H1 (cell line): ENCODE results near the gene SLITRK3. TPM values are rescaled to one million over a fixed set of nuclear protein-coding genes. Genes with fewer than 3 reads are reported as not detected.

Experiments used
- CTCF ChIA-PET: fragments of 300-600 bp; sonication (Branson Sonifier 250); formaldehyde crosslinking; loops from one replicate; lab custom pipeline; 2021; ENCODE audit not compliant: partially characterized antibody; lab: Charles Lee
- POLR2A ChIA-PET: fragments of 300-600 bp; sonication (Branson Sonifier 250); formaldehyde crosslinking; loops from one replicate; lab custom pipeline; 2021; ENCODE audit warnings: inconsistent platforms; ENCODE audit not compliant: partially characterized antibody; lab: Charles Lee
- DNase-seq, 2 experiments: peaks; one replicate each; pipeline versions ENCODE4 v3.0.0 to v3.0.0-alpha.2; 2010 to 2022; ENCODE audit warnings: low spot score in 2 of 2, low read depth in 1 of 2, mixed read lengths in 1 of 2
- FAIRE-seq: peaks from 2 replicates; lab custom pipeline; 2011; peaks lifted over from hg19 to GRCh38; lab: Jason Lieb, UNC
- H2AFZ ChIP-seq: 2 replicates; pipeline ENCODE4 v1.8.1; 2012; ENCODE audit warnings: low read length, inconsistent platforms
- H2AK5ac ChIP-seq: 2 replicates; pipeline ENCODE4 v1.6.1; 2013; ENCODE audit warnings: low read depth, low read length
- H2BK120ac ChIP-seq: replicated peaks from 2 replicates; pipeline ENCODE3; 2013; ENCODE audit warnings: low read depth, low read length, inconsistent platforms
- H2BK12ac ChIP-seq: 2 replicates; pipeline ENCODE4 v1.6.1; 2013; ENCODE audit warnings: low read depth, low read length
- H2BK15ac ChIP-seq: 2 replicates; pipeline ENCODE4 v1.6.1; 2013; ENCODE audit warnings: low read length
- H2BK20ac ChIP-seq: 2 replicates; pipeline ENCODE4 v1.6.1; 2013; ENCODE audit warnings: low read length
- H2BK5ac ChIP-seq: 2 replicates; pipeline ENCODE4 v1.6.1; 2013; ENCODE audit warnings: low read depth, low read length
- H3K14ac ChIP-seq: 2 replicates; pipeline ENCODE4 v1.6.1; 2013; ENCODE audit warnings: inconsistent platforms; ENCODE audit not compliant: insufficient read length
- H3K18ac ChIP-seq: 2 replicates; pipeline ENCODE4 v1.6.1; 2013; ENCODE audit warnings: low read length; ENCODE audit errors: extremely low read depth
- H3K23ac ChIP-seq: 2 replicates; pipeline ENCODE4 v1.6.1; 2013; ENCODE audit warnings: inconsistent platforms; ENCODE audit not compliant: insufficient read length
- H3K23me2 ChIP-seq: 2 replicates; pipeline ENCODE4 v1.6.1; 2013; ENCODE audit warnings: low read depth, low read length
- H3K27ac ChIP-seq: 2 replicates; pipeline ENCODE4 v1.6.1; 2011; ENCODE audit warnings: low read depth, low read length, inconsistent platforms
- H3K27me3 ChIP-seq, 4 experiments: replicated peaks in 1 of 4; 1 replicate in 1 of 4; 2 replicates in 3 of 4; pipeline versions ENCODE4 v1.6.1 to v1.8.1; 2011 to 2013; ENCODE audit warnings: low read length in 3 of 4, mild to moderate bottlenecking in 3 of 4, inconsistent platforms in 2 of 4, mixed read lengths in 2 of 4, moderate library complexity in 1 of 4; ENCODE audit not compliant: control insufficient read depth in 3 of 4, insufficient read depth in 3 of 4; ENCODE audit errors: extremely low read depth in 1 of 4
- H3K36me3 ChIP-seq, 4 experiments: 2 replicates each; pipeline versions ENCODE4 v1.6.1 to v1.8.1; 2011 to 2013; ENCODE audit warnings: mild to moderate bottlenecking in 4 of 4, low read length in 3 of 4, moderate library complexity in 2 of 4, control low read depth in 1 of 4, inconsistent platforms in 1 of 4; ENCODE audit not compliant: insufficient read depth in 4 of 4, control insufficient read depth in 2 of 4
- H3K4ac ChIP-seq: replicated peaks from 2 replicates; pipeline ENCODE3; 2013; ENCODE audit warnings: low read length, low read depth, mixed read lengths, inconsistent platforms; ENCODE audit not compliant: insufficient read length
- H3K4me1 ChIP-seq, 4 experiments: replicated peaks in 1 of 4; 1 replicate in 1 of 4; 2 replicates in 3 of 4; pipeline versions ENCODE4 v1.6.1 to v1.8.1; 2011 to 2013; ENCODE audit warnings: low read length in 3 of 4, inconsistent platforms in 2 of 4, mixed read lengths in 1 of 4; ENCODE audit not compliant: insufficient read depth in 4 of 4, control insufficient read depth in 3 of 4
- H3K4me2 ChIP-seq, 2 experiments: 2 replicates each; pipeline versions ENCODE4 v1.6.1 to v1.8.1; 2011 to 2013; ENCODE audit warnings: low read depth in 2 of 2, low read length in 2 of 2, control low read depth in 1 of 2, inconsistent platforms in 1 of 2, mild to moderate bottlenecking in 1 of 2; ENCODE audit not compliant: insufficient read depth in 1 of 2
- H3K4me3 ChIP-seq, 4 experiments: fragments of 200-600, 300-600 bp in 1 of 4; sonication (generic), shearing (Covaris generic), sonication (Bioruptor Twin) in 1 of 4; 2 replicates each; pipeline versions ENCODE4 v1.5.1 to v1.8.1; 2011 to 2016; ENCODE audit warnings: low read length in 4 of 4, low read depth in 3 of 4, control low read depth in 2 of 4, inconsistent platforms in 2 of 4, mild to moderate bottlenecking in 2 of 4, mixed read lengths in 1 of 4, moderate library complexity in 1 of 4; ENCODE audit not compliant: insufficient read depth in 2 of 4; ENCODE audit errors: extremely low read depth in 1 of 4
- H3K56ac ChIP-seq: replicated peaks from 2 replicates; pipeline ENCODE3; 2013; ENCODE audit warnings: low read depth, mild to moderate bottlenecking, mixed read lengths, low read length, inconsistent platforms; ENCODE audit not compliant: insufficient read length
- H3K79me1 ChIP-seq: 2 replicates; pipeline ENCODE4 v1.6.1; 2013; ENCODE audit warnings: low read depth, low read length, control low read depth
- H3K79me2 ChIP-seq, 2 experiments: 2 replicates each; pipeline versions ENCODE4 v1.6.1 to v1.8.1; 2012 to 2013; ENCODE audit warnings: low read length in 2 of 2, mild to moderate bottlenecking in 2 of 2, inconsistent platforms in 1 of 2; ENCODE audit not compliant: insufficient read depth in 2 of 2, control insufficient read depth in 1 of 2
- H3K9ac ChIP-seq, 4 experiments: replicated peaks in 1 of 4; 1 replicate in 1 of 4; 2 replicates in 3 of 4; pipeline versions ENCODE4 v1.6.1 to v1.8.1; 2011 to 2013; ENCODE audit warnings: low read depth in 3 of 4, low read length in 3 of 4, control low read depth in 2 of 4, mild to moderate bottlenecking in 2 of 4, moderate library complexity in 2 of 4, inconsistent platforms in 1 of 4; ENCODE audit errors: extremely low read depth in 1 of 4
- H3K9me3 ChIP-seq, 2 experiments: 2 replicates each; pipeline versions ENCODE4 v1.6.1 to v1.8.1; 2012 to 2013; ENCODE audit warnings: mild to moderate bottlenecking in 2 of 2, moderate library complexity in 2 of 2, control low read depth in 1 of 2, inconsistent platforms in 1 of 2, low read depth in 1 of 2, low read length in 1 of 2, mixed read lengths in 1 of 2; ENCODE audit not compliant: insufficient read depth in 2 of 2
- H4K20me1 ChIP-seq, 2 experiments: replicated peaks in 1 of 2; 2 replicates each; pipeline versions ENCODE3 to v1.8.1; 2011 to 2013; ENCODE audit warnings: inconsistent platforms in 2 of 2, low read length in 2 of 2, mild to moderate bottlenecking in 1 of 2; ENCODE audit not compliant: insufficient read depth in 2 of 2, control insufficient read depth in 1 of 2
- H4K5ac ChIP-seq: 2 replicates; pipeline ENCODE4 v1.6.1; 2013; ENCODE audit warnings: low read length, low read depth, mixed read lengths, inconsistent platforms; ENCODE audit not compliant: insufficient read length
- H4K8ac ChIP-seq: 2 replicates; pipeline ENCODE4 v1.8.0; 2013; ENCODE audit warnings: mild to moderate bottlenecking, moderate library complexity, low read length, inconsistent platforms; ENCODE audit not compliant: insufficient read depth; ENCODE audit errors: extremely low read depth
- H4K91ac ChIP-seq: replicated peaks from 2 replicates; pipeline ENCODE3; 2013; ENCODE audit warnings: low read length, mixed read lengths, inconsistent platforms; ENCODE audit not compliant: insufficient read length
- CHD2 ChIP-seq: IDR thresholded peaks from 2 replicates; pipeline ENCODE4 v1.6.1; 2012; ENCODE audit warnings: low read length, improper control_type of control experiment
- CTCF ChIP-seq, 3 experiments: IDR thresholded peaks; 1 replicate in 2 of 3; 2 replicates in 1 of 3; pipeline versions ENCODE4 v1.5.1 to v1.6.1; 2011; ENCODE audit warnings: low read length in 3 of 3, mild to moderate bottlenecking in 3 of 3, inconsistent platforms in 2 of 3, low read depth in 1 of 3, moderate library complexity in 1 of 3; ENCODE audit not compliant: insufficient read depth in 1 of 3; ENCODE audit errors: control extremely low read depth in 1 of 3
- RAD21 ChIP-seq, 2 experiments: IDR thresholded peaks in 1 of 2; conservative IDR thresholded peaks in 1 of 2; 2 replicates each; pipeline ENCODE4 v1.6.1; 2011; ENCODE audit warnings: low read depth in 2 of 2, low read length in 2 of 2, improper control_type of control experiment in 1 of 2, inconsistent platforms in 1 of 2, mild to moderate bottlenecking in 1 of 2, moderate library complexity in 1 of 2
- polyA plus RNA-seq, 7 experiments: library from polyadenylated mRNA; depleted of rRNA in 3 of 7; stranded (reverse) in 5 of 7; unstranded in 2 of 7; fragments of >200 nt in 5 of 7; fragments of 200-250 nt in 2 of 7; gene quantifications; 1 replicate in 5 of 7; 2 replicates in 1 of 7; 4 replicates in 1 of 7; pipeline versions ENCODE4 v1.2.1 to v1.2.3, GENCODE V29; 2011 to 2013; ENCODE audit warnings: missing spikeins in 2 of 7, mixed read lengths in 2 of 7
- total RNA-seq: library from RNA; stranded (reverse); fragmentation: NEBNext Ultra II Directional; extraction: Animal tissue kit (Norgen Biotek cat#: 25700); gene quantifications from 2 replicates; pipeline ENCODE4 v1.2.1, GENCODE V29; 2021

The SLITRK3 gene
- total and polyA plus RNA-seq, 2 of the 8 experiments (the other 6 are each of a cell fraction or from before 2014, with no cell fraction given): 0.71 to 3.4 TPM

GRCh38 chr3:165210132-165210531 lies 13.9 kb upstream of the SLITRK3 start:
- no peak overlapping the region for H3K56ac ChIP-seq

More at GRCh38 chr3:165210132-165210531, 13.9 kb upstream of the SLITRK3 start:
- no peak overlapping the region for H2AFZ ChIP-seq
- no peaks in the 10 kb centered on the region for H3K79me2 ChIP-seq
- H2BK120ac ChIP-seq: no peak overlapping the region
- no peak overlapping the region for H2BK12ac ChIP-seq
- H3K18ac ChIP-seq: no peak overlapping the region
- H4K20me1 ChIP-seq: no peaks in the 10 kb centered on the region
- no peak overlapping the region for H3K4me2 ChIP-seq
- H4K91ac ChIP-seq: no peak overlapping the region
- H4K5ac ChIP-seq: no peak overlapping the region
- H3K4me3 ChIP-seq: no peak overlapping the region
- H2BK5ac ChIP-seq: no peak overlapping the region
- TF ChIP-seq RAD21 (IDR thresholded peaks at IDR 0.05 in 1 of 2, conservative IDR thresholded peaks at IDR 0.05 in 1 of 2; ENCODE audit: low read depth in 2 of 2, low read length in 2 of 2): no peak
- no peak for TF ChIP-seq CHD2
- peak in 1 of 3 experiments; percentile 19; a peak in 1 of 4 replicates for TF ChIP-seq CTCF (IDR thresholded peaks at IDR 0.05; ENCODE audit: control extremely low read depth in 1 of 3, insufficient read depth in 1 of 3, low read depth in 1 of 3, low read length in 3 of 3)
- TF ChIP-seq, all 59 proteins: peak for 1
- no peak overlapping the region for H2BK20ac ChIP-seq
- no peaks in the 10 kb centered on the region for H3K36me3 ChIP-seq
- H2AK5ac ChIP-seq: no peak overlapping the region
- no peak for FAIRE-seq
- peaks cover 0 to 5% (median 0%) of the 10 kb centered on the region in 4 experiments; a peak in 1 of 7 replicates for H3K27me3 ChIP-seq
- H3K9me3 ChIP-seq: no peaks in the 10 kb centered on the region
- no peak overlapping the region for H2BK15ac ChIP-seq
- H3K9ac ChIP-seq: no peak overlapping the region
- POLR2A ChIA-PET: no interaction called here
- H3K23ac ChIP-seq: no peak overlapping the region
- no peak overlapping the region for H3K27ac ChIP-seq
- no peak overlapping the region for H3K14ac ChIP-seq
- no peak for DNase-seq
- CTCF ChIA-PET: interaction anchor here (0.6 to 1.8 kb wide), 6 partner anchors 17 to 136 kb away, joined by 3 to 4 read pairs (median 3); no protein-coding TSS in a partner anchor
- H3K4ac ChIP-seq: no peak overlapping the region
- no peak overlapping the region for H4K8ac ChIP-seq
- no peaks in the 10 kb centered on the region for H3K79me1 ChIP-seq
- no peaks in the 10 kb centered on the region for H3K23me2 ChIP-seq
- no peaks in the 10 kb centered on the region for H3K4me1 ChIP-seq
